ENCODE measurements around the gene CD82. TPM values are rescaled to one million over a fixed set of nuclear protein-coding genes. Genes with fewer than 3 reads are reported as not detected.

The CD82 gene
- total and polyA plus RNA-seq, 2 of the 13 experiments (the other 11 are each of a cell fraction or from before 2014, with no cell fraction given) = 0.05 TPM; not detected in 1

- TF ChIP-seq ZNF800 (CRISPR knock-in tag; IDR thresholded peaks at IDR 0.05) = no peak
- 0 out of 2 replicates have a peak, but pooled peaks have one; percentile 9 for TF ChIP-seq BHLHE40 (IDR thresholded peaks at IDR 0.05; ENCODE audit: low read length)
- peak; percentile 46; the same call in 1 of the 2 replicates for TF ChIP-seq SALL1 (CRISPR knock-in tag; IDR thresholded peaks at IDR 0.05)
- peak; percentile 60; the same call in 1 of the 2 replicates for TF ChIP-seq BORCS8-MEF2B (CRISPR knock-in tag; IDR thresholded peaks at IDR 0.05)
- peak; percentile 91 for TF ChIP-seq RAD21 (CRISPR knock-in tag; IDR thresholded peaks at IDR 0.05)
- peak; percentile 42; the same call in 1 of the 2 replicates for TF ChIP-seq SMC3 (IDR thresholded peaks at IDR 0.05; ENCODE audit: low read length)
- TF ChIP-seq HNRNPH1 (optimal IDR thresholded peaks at IDR 0.05; ENCODE audit: low read depth, low read length) = no peak
- peak in 1 of 2 experiments; percentile 22; a peak in 1 of 4 replicates for TF ChIP-seq HMGXB4 (CRISPR knock-in tag; IDR thresholded peaks at IDR 0.05; ENCODE audit: borderline replicate concordance in 1 of 2, low read depth in 1 of 2)
These were observed 55.7 kb downstream of the CD82 start (continued) for GRCh38 chr11:44621140-44621681.

GRCh38 chr11:44621784-44622183, 56.3 kb downstream of the CD82 start:
- no peaks in the 10 kb centered on the region for H3K9me3 ChIP-seq (ENCODE audit: low read length)
- ATAC-seq = no peak
- no peak overlapping the region for H2AFZ ChIP-seq (ENCODE audit: low read length)
- H3K9ac ChIP-seq (ENCODE audit: insufficient read depth, low read depth, low read length) = no peak overlapping the region
- TF ChIP-seq ZEB1 (IDR thresholded peaks at IDR 0.05; ENCODE audit: insufficient replicate concordance, low read depth) = no peak
- no peak for TF ChIP-seq FIP1L1 (IDR thresholded peaks at IDR 0.05; ENCODE audit: borderline replicate concordance, insufficient read depth, low read depth, low read length)
- in situ Hi-C loops (cut with HindIII; ENCODE audit: extremely low pct_ligation_motif_present, low pct_unique_long_range_greater_than_20kb) (loop anchor here (5.0 to 10.0 kb wide), 2 partner anchors 143 to 291 kb away; no protein-coding TSS in a partner anchor), intact Hi-C loops (cut with micrococcal nuclease; ENCODE audit: unreplicated experiment) (loop anchor here (1.0 to 5.0 kb wide), 3 partner anchors 156 to 290 kb away; no protein-coding TSS in a partner anchor)
- no peaks in the 10 kb centered on the region for H3K79me2 ChIP-seq (ENCODE audit: insufficient read depth, low read length)
- DNase-seq (ENCODE audit: low spot score) = no peak
- no peak overlapping the region for H3K27ac ChIP-seq (ENCODE audit: extremely low read length, insufficient read depth, low read length)
- no peaks in the 10 kb centered on the region for H4K20me1 ChIP-seq (ENCODE audit: insufficient read depth, low read length)
- no peak overlapping the region for H3K4me3 ChIP-seq (replicated peaks in 1 of 3; ENCODE audit: insufficient read depth in 1 of 3, low read depth in 2 of 3, low read length in 3 of 3)
- no peaks in the 10 kb centered on the region; a peak in 1 of 5 replicates for H3K27me3 ChIP-seq (ENCODE audit: control insufficient read depth in 1 of 2, insufficient read depth in 2 of 2, low read length in 2 of 2)
- WGBS (ENCODE audit: low lambda C conversion rate) = no CpG with 5 or more reads among the region's 8 CpGs
- H3K4me2 ChIP-seq (ENCODE audit: low read depth, low read length) = no peak overlapping the region
- BruUV-seq (replicated peaks) = no TSS peak
- H3K36me3 ChIP-seq (replicated peaks in 1 of 2; ENCODE audit: control insufficient read depth in 1 of 2, insufficient read depth in 2 of 2, low read length in 2 of 2) = no peaks in the 10 kb centered on the region
- ChIA-PET CTCF (ENCODE audit: low intra/inter-chr PET ratio, low total read pairs) (interaction anchor here (1.2 to 2.3 kb wide), 6 partner anchors 11 to 290 kb away, joined by 4 to 23 read pairs (median 4); no protein-coding TSS in a partner anchor), POLR2A (no interaction called here)
- H3K4me1 ChIP-seq (ENCODE audit: insufficient read depth, low read length) = no peaks in the 10 kb centered on the region
- FAIRE-seq = no peak
